Prostate gland (tissue), 2 donors: ENCODE data around the gene USP17L21. TPM values are rescaled to one million over a fixed set of nuclear protein-coding genes. Genes with fewer than 3 reads are reported as not detected.
"Not testable (repeated sequence)": the region's sequence is repeated elsewhere in the genome, so short reads cannot be mapped to it uniquely, and the experiment has no call there.

Experiments
- DNase-seq: peaks from one replicate; pipeline ENCODE4 v3.0.0-alpha.2; 2019; ENCODE audit warnings: low spot score
- H3K27ac ChIP-seq, 2 donors: fragments of 200-600 bp; sonication (generic); 2 replicates each; pipeline ENCODE4 v1.5.1; 2017 to 2019
- H3K27me3 ChIP-seq: fragments of 200-600 bp; sonication (generic); replicated peaks from 2 replicates; pipeline ENCODE4 v1.5.1; 2019; ENCODE audit not compliant: insufficient read depth
- H3K36me3 ChIP-seq, 2 donors: fragments of 200-600 bp; sonication (generic); 1 replicate in 1 of 2; 2 replicates in 1 of 2; pipeline versions ENCODE4 v1.5.1 to v1.8.1; 2017 to 2019
- H3K4me1 ChIP-seq: fragments of 200-600 bp; sonication (generic); replicated peaks from 2 replicates; pipeline ENCODE4 v1.5.1; 2019
- H3K4me3 ChIP-seq, 2 donors: fragments of 200-600 bp; sonication (generic); 2 replicates each; pipeline ENCODE4 v1.5.1; 2017 to 2019
- H3K9me3 ChIP-seq: fragments of 200-600 bp; sonication (generic); 2 replicates; pipeline ENCODE4 v1.5.1; 2017
- WGBS: methylation state at CpG from one replicate; pipeline ENCODE4 v1.1.5; 2018; 5-methylcytosine and 5-hydroxymethylcytosine counted together
- intact Hi-C: fragments of 100-400 bp; cut with DNase I; formaldehyde crosslinking; loops from one replicate; pipeline ENCODE4 v1.14.2; 2022
- total RNA-seq, 2 donors: library from RNA; depleted of rRNA; stranded (reverse); fragments of >200 nt; gene quantifications; one replicate each; pipeline ENCODE4 v1.1.0, GENCODE V29; 2016

USP17L21 gene, protein sequence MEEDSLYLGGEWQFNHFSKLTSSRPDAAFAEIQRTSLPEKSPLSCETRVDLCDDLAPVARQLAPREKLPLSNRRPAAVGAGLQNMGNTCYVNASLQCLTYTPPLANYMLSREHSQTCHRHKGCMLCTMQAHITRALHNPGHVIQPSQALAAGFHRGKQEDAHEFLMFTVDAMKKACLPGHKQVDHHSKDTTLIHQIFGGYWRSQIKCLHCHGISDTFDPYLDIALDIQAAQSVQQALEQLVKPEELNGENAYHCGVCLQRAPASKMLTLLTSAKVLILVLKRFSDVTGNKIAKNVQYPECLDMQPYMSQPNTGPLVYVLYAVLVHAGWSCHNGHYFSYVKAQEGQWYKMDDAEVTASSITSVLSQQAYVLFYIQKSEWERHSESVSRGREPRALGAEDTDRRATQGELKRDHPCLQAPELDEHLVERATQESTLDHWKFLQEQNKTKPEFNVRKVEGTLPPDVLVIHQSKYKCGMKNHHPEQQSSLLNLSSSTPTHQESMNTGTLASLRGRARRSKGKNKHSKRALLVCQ
- not detected for total RNA-seq

DNA sequence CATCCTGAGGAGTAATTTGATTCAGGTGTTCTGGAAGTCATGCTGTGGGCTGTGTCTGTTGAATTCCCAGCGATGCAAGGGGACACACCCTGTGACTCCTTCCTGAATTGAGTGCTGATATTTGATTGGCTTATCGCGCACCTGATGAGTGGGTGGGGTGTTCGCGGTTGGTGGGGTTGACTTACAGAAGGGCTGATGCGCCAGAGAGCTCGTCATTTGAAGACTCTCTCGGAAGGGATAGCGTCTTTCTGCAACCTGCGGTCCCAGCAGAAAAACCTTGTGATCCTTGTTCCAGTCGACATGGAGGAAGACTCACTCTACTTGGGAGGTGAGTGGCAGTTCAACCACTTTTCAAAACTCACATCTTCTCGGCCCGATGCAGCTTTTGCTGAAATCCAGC lies at the start of gene USP17L21:
TSS of gene USP17L21 (plus strand) at position 301 of the 400 bp plus-strand sequence. CDS start at position 301, 0 bp downstream.
- H3K9me3 ChIP-seq, H3K4me1 ChIP-seq, intact Hi-C loops, DNase-seq, H3K36me3 ChIP-seq, H3K27me3 ChIP-seq, H3K27ac ChIP-seq, H3K4me3 ChIP-seq: not testable (repeated sequence)
- no CpG with 5 or more reads among the region's 13 CpGs for WGBS

DNA sequence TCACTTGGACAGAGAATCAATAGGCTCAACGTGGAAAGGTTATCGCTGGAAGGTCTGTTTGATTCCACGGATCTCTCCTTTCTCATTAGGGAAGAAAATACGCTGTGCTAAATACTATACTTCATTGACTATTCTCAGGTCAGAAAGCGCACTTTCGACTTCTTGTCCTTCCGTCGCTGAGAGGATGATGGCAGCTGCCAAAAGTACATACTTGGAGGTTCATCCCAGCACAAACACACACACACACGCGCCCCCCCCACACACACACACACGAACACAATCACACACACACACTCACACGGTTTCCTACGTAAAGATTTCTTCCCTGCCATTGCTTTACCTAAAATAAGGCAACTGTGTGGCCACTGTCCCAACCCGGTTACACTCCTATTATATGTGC lies 48.0 kb upstream of the USP17L21 start:
- H3K36me3 ChIP-seq, H3K27ac ChIP-seq, H3K9me3 ChIP-seq, intact Hi-C loops, H3K4me1 ChIP-seq, H3K27me3 ChIP-seq, H3K4me3 ChIP-seq: not testable (repeated sequence)
- 76% methylated on average over 9 of the region's 14 CpGs for WGBS
- peak; percentile 2 for DNase-seq

GRCh38 chr4:9215105-9215504 lies 47.6 kb upstream of the USP17L21 start, which contains the start of gene USP17L11:
TSS of gene USP17L11 (plus strand) at chr4:9215405. CDS start at chr4:9215405, 0 bp downstream.
- WGBS, result no CpG with 5 or more reads among the region's 14 CpGs
- H3K27ac ChIP-seq, DNase-seq, H3K36me3 ChIP-seq, H3K4me3 ChIP-seq, H3K4me1 ChIP-seq, H3K9me3 ChIP-seq, intact Hi-C loops, H3K27me3 ChIP-seq: not testable (repeated sequence)

DNA sequence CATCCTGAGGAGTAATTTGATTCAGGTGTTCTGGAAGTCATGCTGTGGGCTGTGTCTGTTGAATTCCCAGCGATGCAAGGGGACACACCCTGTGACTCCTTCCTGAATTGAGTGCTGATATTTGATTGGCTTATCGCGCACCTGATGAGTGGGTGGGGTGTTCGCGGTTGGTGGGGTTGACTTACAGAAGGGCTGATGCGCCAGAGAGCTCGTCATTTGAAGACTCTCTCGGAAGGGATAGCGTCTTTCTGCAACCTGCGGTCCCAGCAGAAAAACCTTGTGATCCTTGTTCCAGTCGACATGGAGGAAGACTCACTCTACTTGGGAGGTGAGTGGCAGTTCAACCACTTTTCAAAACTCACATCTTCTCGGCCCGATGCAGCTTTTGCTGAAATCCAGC lies 42.8 kb upstream of the USP17L21 start, which contains the start of gene USP17L12:
TSS of gene USP17L12 (plus strand) at position 301 of the 400 bp plus-strand sequence. CDS start at position 301, 0 bp downstream.
- WGBS, result no CpG with 5 or more reads among the region's 13 CpGs
- intact Hi-C loops, H3K4me1 ChIP-seq: not testable (repeated sequence)

DNA sequence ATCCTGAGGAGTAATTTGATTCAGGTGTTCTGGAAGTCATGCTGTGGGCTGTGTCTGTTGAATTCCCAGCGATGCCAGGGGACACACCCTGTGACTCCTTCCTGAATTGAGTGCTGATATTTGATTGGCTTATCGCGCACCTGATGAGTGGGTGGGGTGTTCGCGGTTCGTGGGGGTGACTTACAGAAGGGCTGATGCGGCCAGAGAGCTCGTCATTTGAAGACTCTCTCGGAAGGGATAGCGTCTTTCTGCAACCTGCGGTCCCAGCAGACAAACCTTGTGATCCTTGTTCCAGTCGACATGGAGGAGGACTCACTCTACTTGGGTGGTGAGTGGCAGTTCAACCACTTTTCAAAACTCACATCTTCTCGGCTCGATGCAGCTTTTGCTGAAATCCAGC lies 38.1 kb upstream of the USP17L21 start, which contains the start of gene USP17L13:
TSS of gene USP17L13 (plus strand) at position 301 of the 400 bp plus-strand sequence. CDS start at position 301, 0 bp downstream.
- intact Hi-C loops, H3K4me1 ChIP-seq: not testable (repeated sequence)
- WGBS, result no CpG with 5 or more reads among the region's 14 CpGs

More for the DNA sequence above, 42.8 kb upstream of the USP17L21 start, which contains the start of gene USP17L12:
- not testable (repeated sequence) for H3K36me3 ChIP-seq, H3K27ac ChIP-seq, H3K27me3 ChIP-seq, H3K4me3 ChIP-seq, H3K9me3 ChIP-seq, DNase-seq

DNA sequence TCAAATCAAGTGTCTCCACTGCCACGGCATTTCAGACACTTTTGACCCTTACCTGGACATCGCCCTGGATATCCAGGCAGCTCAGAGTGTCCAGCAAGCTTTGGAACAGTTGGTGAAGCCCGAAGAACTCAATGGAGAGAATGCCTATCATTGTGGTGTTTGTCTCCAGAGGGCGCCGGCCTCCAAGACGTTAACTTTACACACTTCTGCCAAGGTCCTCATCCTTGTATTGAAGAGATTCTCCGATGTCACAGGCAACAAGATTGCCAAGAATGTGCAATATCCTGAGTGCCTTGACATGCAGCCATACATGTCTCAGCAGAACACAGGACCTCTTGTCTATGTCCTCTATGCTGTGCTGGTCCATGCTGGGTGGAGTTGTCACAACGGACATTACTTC lies 32.4 kb upstream of the USP17L21 start:
- peak; percentile 2 for DNase-seq
- intact Hi-C loops, H3K27ac ChIP-seq, H3K9me3 ChIP-seq, H3K4me3 ChIP-seq, H3K36me3 ChIP-seq, H3K4me1 ChIP-seq, H3K27me3 ChIP-seq: not testable (repeated sequence)
- WGBS, result 92% methylated on average over 5 of the region's 8 CpGs

More for the DNA sequence above, 38.1 kb upstream of the USP17L21 start, which contains the start of gene USP17L13:
- not testable (repeated sequence) for H3K4me3 ChIP-seq, H3K27me3 ChIP-seq, H3K9me3 ChIP-seq, H3K36me3 ChIP-seq, H3K27ac ChIP-seq, DNase-seq

GRCh38 chr4:9234085-9234484 lies 28.6 kb upstream of the USP17L21 start, which contains the start of gene USP17L15:
TSS of gene USP17L15 (plus strand) at chr4:9234385. CDS start at chr4:9234385, 0 bp downstream.
- H3K4me1 ChIP-seq, H3K9me3 ChIP-seq, DNase-seq, H3K27ac ChIP-seq, intact Hi-C loops, H3K27me3 ChIP-seq, H3K4me3 ChIP-seq, H3K36me3 ChIP-seq: not testable (repeated sequence)
- no CpG with 5 or more reads among the region's 15 CpGs for WGBS

DNA sequence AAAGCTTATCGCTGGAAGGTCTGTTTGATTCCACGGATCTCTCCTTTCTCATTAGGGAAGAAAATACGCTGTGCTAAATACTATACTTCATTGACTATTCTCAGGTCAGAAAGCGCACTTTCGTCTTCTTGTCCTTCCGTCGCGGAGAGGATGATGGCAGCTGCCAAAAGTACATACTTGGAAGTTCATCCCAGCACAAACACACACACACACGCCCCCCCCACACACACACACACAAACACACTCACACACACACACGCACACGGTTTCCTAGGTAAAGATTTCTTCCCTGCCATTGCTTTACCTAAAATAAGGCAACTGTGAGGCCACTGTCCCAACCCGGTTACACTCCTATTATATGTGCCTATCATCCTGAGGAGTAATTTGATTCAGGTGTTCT lies 24.2 kb upstream of the USP17L21 start:
- H3K4me1 ChIP-seq, H3K9me3 ChIP-seq, H3K4me3 ChIP-seq, DNase-seq, H3K27ac ChIP-seq, intact Hi-C loops, H3K36me3 ChIP-seq, H3K27me3 ChIP-seq: not testable (repeated sequence)
- no CpG with 5 or more reads among the region's 12 CpGs for WGBS

DNA sequence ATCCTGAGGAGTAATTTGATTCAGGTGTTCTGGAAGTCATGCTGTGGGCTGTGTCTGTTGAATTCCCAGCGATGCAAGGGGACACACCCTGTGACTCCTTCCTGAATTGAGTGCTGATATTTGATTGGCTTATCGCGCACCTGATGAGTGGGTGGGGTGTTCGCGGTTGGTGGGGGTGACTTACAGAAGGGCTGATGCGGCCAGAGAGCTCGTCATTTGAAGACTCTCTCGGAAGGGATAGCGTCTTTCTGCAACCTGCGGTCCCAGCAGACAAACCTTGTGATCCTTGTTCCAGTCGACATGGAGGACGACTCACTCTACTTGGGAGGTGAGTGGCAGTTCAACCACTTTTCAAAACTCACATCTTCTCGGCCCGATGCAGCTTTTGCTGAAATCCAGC lies 19.1 kb upstream of the USP17L21 start, which contains the start of gene USP17L17:
TSS of gene USP17L17 (plus strand) at position 301 of the 400 bp plus-strand sequence. CDS start at position 301, 0 bp downstream.
- 93% methylated on average over 14 of the region's 14 CpGs for WGBS
- H3K36me3 ChIP-seq, DNase-seq, H3K4me1 ChIP-seq, H3K9me3 ChIP-seq, H3K27ac ChIP-seq, intact Hi-C loops, H3K4me3 ChIP-seq, H3K27me3 ChIP-seq: not testable (repeated sequence)

DNA sequence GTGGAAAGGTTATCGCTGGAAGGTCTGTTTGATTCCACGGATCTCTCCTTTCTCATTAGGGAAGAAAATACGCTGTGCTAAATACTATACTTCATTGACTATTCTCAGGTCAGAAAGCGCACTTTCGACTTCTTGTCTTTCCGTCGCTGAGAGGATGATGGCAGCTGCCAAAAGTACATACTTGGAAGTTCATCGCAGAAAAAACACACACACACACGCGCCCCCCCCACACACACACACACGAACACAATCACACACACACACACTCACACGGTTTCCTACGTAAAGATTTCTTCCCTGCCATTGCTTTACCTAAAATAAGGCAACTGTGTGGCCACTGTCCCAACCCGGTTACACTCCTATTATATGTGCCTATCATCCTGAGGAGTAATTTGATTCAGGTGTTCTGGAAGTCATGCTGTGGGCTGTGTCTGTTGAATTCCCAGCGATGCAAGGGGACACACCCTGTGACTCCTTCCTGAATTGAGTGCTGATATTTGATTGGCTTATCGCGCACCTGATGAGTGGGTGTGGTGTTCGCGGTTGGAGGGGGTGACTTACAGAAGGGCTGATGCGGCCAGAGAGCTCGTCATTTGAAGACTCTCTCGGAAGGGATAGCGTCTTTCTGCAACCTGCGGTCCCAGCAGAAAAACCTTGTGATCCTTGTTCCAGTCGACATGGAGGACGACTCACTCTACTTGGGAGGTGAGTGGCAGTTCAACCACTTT lies 14.6 kb upstream of the USP17L21 start, which contains the start of gene USP17L18:
TSS of gene USP17L18 (plus strand) at position 678 of the 728 bp plus-strand sequence. CDS start at position 678, 0 bp downstream.
- H3K27ac ChIP-seq, intact Hi-C loops, H3K36me3 ChIP-seq, H3K4me1 ChIP-seq, H3K9me3 ChIP-seq, H3K27me3 ChIP-seq, H3K4me3 ChIP-seq: not testable (repeated sequence)
- peak; percentile 8 for DNase-seq
- WGBS, result 95% methylated on average over 16 of the region's 26 CpGs

DNA sequence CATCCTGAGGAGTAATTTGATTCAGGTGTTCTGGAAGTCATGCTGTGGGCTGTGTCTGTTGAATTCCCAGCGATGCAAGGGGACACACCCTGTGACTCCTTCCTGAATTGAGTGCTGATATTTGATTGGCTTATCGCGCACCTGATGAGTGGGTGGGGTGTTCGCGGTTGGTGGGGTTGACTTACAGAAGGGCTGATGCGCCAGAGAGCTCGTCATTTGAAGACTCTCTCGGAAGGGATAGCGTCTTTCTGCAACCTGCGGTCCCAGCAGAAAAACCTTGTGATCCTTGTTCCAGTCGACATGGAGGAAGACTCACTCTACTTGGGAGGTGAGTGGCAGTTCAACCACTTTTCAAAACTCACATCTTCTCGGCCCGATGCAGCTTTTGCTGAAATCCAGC lies 9.6 kb upstream of the USP17L21 start, which contains the start of gene USP17L19:
TSS of gene USP17L19 (plus strand) at position 301 of the 400 bp plus-strand sequence. CDS start at position 301, 0 bp downstream.
- H3K27ac ChIP-seq, DNase-seq, H3K4me3 ChIP-seq, H3K36me3 ChIP-seq, H3K4me1 ChIP-seq, intact Hi-C loops, H3K27me3 ChIP-seq, H3K9me3 ChIP-seq: not testable (repeated sequence)
- WGBS, result no CpG with 5 or more reads among the region's 13 CpGs
